CD14-positive monocyte (primary cell): ENCODE measurements around the gene TREM2. TPM values are rescaled to one million over a fixed set of nuclear protein-coding genes. Genes with fewer than 3 reads are reported as not detected.
A peak's percentile ranks its signal among the peaks of the same experiment; 100 is the strongest.

Experiments
- DNase-seq, 3 donors: peaks; one replicate each; pipeline ENCODE4 v3.0.0-alpha.2; 2011 to 2022
- H2AFZ ChIP-seq: 2 replicates; pipeline ENCODE4 v1.6.0; 2012; ENCODE audit warnings: mild to moderate bottlenecking, low read depth, low read length, inconsistent platforms; ENCODE audit not compliant: insufficient read depth, poor library complexity, severe bottlenecking
- H3K27ac ChIP-seq, 2 donors: 1 replicate in 1 of 2; 2 replicates in 1 of 2; pipeline ENCODE4 v1.5.1; 2012 to 2013; ENCODE audit warnings: low read length in 2 of 2, control low read depth in 1 of 2, inconsistent platforms in 1 of 2, low read depth in 1 of 2, mild to moderate bottlenecking in 1 of 2
- H3K27me3 ChIP-seq, 2 donors: one replicate each; pipeline versions ENCODE4 v1.6.0 to v1.6.1; 2011 to 2013; ENCODE audit warnings: low read length in 2 of 2; ENCODE audit not compliant: control insufficient read depth in 2 of 2, insufficient read depth in 2 of 2
- H3K36me3 ChIP-seq, 2 donors: replicated peaks in 1 of 2; 1 replicate in 1 of 2; 2 replicates in 1 of 2; pipeline versions ENCODE4 v1.5.1 to v1.6.1; 2012 to 2013; ENCODE audit warnings: low read length in 2 of 2, control low read depth in 1 of 2, inconsistent platforms in 1 of 2, mild to moderate bottlenecking in 1 of 2; ENCODE audit not compliant: insufficient read depth in 2 of 2, control insufficient read depth in 1 of 2
- H3K4me1 ChIP-seq, 2 donors: 1 replicate in 1 of 2; 2 replicates in 1 of 2; pipeline versions ENCODE4 v1.5.1 to v1.6.1; 2012 to 2013; ENCODE audit warnings: low read length in 2 of 2, control low read depth in 1 of 2, inconsistent platforms in 1 of 2, mild to moderate bottlenecking in 1 of 2, moderate library complexity in 1 of 2; ENCODE audit not compliant: insufficient read depth in 2 of 2, control insufficient read depth in 1 of 2
- H3K4me2 ChIP-seq: replicated peaks from 2 replicates; pipeline ENCODE3; 2012; ENCODE audit warnings: low read length, moderate library complexity, mild to moderate bottlenecking; ENCODE audit not compliant: poor library complexity, severe bottlenecking; ENCODE audit errors: extremely low read depth
- H3K4me3 ChIP-seq, 3 experiments: fragments of 200-600 bp in 1 of 3; sonication (generic) in 1 of 3; replicated peaks in 1 of 3; 1 replicate in 2 of 3; 2 replicates in 1 of 3; pipeline ENCODE4 v1.5.1; 2011 to 2013; ENCODE audit warnings: low read length in 3 of 3, mild to moderate bottlenecking in 3 of 3, control low read depth in 2 of 3, low read depth in 2 of 3, inconsistent platforms in 1 of 3, moderate library complexity in 1 of 3
- H3K79me2 ChIP-seq: 2 replicates; pipeline ENCODE4 v1.6.0; 2012; ENCODE audit warnings: mild to moderate bottlenecking, control low read depth, inconsistent platforms, low read length, moderate library complexity; ENCODE audit not compliant: insufficient read depth
- H3K9ac ChIP-seq: 2 replicates; pipeline ENCODE4 v1.6.0; 2017; ENCODE audit warnings: low read length, mild to moderate bottlenecking; ENCODE audit not compliant: insufficient read depth, poor library complexity, severe bottlenecking
- H3K9me3 ChIP-seq, 2 donors: replicated peaks in 1 of 2; 1 replicate in 1 of 2; 2 replicates in 1 of 2; pipeline versions ENCODE4 v1.5.1 to v1.6.1; 2012 to 2013; ENCODE audit warnings: low read length in 2 of 2, control low read depth in 1 of 2; ENCODE audit not compliant: control insufficient read depth in 1 of 2, insufficient read depth in 1 of 2
- H4K20me1 ChIP-seq: 2 replicates; pipeline ENCODE4 v1.6.0; 2012; ENCODE audit warnings: mild to moderate bottlenecking, low read length, control low read depth, moderate library complexity; ENCODE audit not compliant: insufficient read depth
- H3K27ac Mint-ChIP-seq, 7 donors: one replicate each; pipeline ENCODE4 v1.8.0; 2020; ENCODE audit warnings: mild to moderate bottlenecking in 7 of 7, mixed read lengths in 7 of 7, moderate library complexity in 6 of 7, inconsistent platforms in 2 of 7
- H3K27me3 Mint-ChIP-seq, 3 donors: one replicate each; pipeline ENCODE4 v1.8.0; 2021 to 2022; ENCODE audit warnings: low read depth in 3 of 3, mild to moderate bottlenecking in 3 of 3, mixed read lengths in 3 of 3, moderate library complexity in 3 of 3, inconsistent platforms in 1 of 3
- H3K36me3 Mint-ChIP-seq, 2 donors: one replicate each; pipeline ENCODE4 v1.8.0; 2020; ENCODE audit warnings: mixed read lengths in 2 of 2, inconsistent platforms in 1 of 2, mild to moderate bottlenecking in 1 of 2
- H3K4me1 Mint-ChIP-seq: one replicate; pipeline ENCODE4 v1.8.0; 2020; ENCODE audit warnings: mild to moderate bottlenecking, mixed read lengths
- H3K4me3 Mint-ChIP-seq, 2 donors: one replicate each; pipeline ENCODE4 v1.8.0; 2020; ENCODE audit warnings: mild to moderate bottlenecking in 2 of 2, mixed read lengths in 2 of 2, moderate library complexity in 1 of 2
- H3K9me3 Mint-ChIP-seq, 7 donors: one replicate each; pipeline ENCODE4 v1.8.0; 2020 to 2022; ENCODE audit warnings: mixed read lengths in 7 of 7, mild to moderate bottlenecking in 6 of 7, moderate library complexity in 6 of 7, inconsistent platforms in 2 of 7
- CTCF ChIP-seq: fragments of 200-600 bp; IDR thresholded peaks from one replicate; pipeline ENCODE4 v1.8.0; 2022; ENCODE audit warnings: antibody characterized with exemption, mild to moderate bottlenecking
- WGBS: methylation state at CpG from one replicate; pipeline ENCODE4 v1.1.5; 2013; ENCODE audit warnings: missing lambda C conversion rate; ENCODE audit not compliant: insufficient coverage; 5-methylcytosine and 5-hydroxymethylcytosine counted together
- intact Hi-C, 2 donors: fragments of 100-400 bp; cut with micrococcal nuclease; formaldehyde crosslinking; loops; one replicate each; pipeline versions ENCODE4 v1.15.0 to v1.15.1; 2023
- polyA plus RNA-seq, 3 donors: library from polyadenylated mRNA; depleted of rRNA in 1 of 3; unstranded in 2 of 3; stranded (reverse) in 1 of 3; fragments of 300-500 nt in 2 of 3; fragments of >200 nt in 1 of 3; fragmentation: Illumina TruSeq in 2 of 3; gene quantifications; 1 replicate in 2 of 3; 2 replicates in 1 of 3; pipeline ENCODE4 v1.2.3, GENCODE V29; 2012 to 2021

TREM2 gene
- polyA plus RNA-seq, 3 donors, result 0.54 to 0.78 (median 0.56) TPM

GRCh38 chr6:41170547-41171160 lies 7.7 kb upstream of the TREM2 start:
- Histone ChIP-seq H4K20me1 (no peaks in the 10 kb centered on the region), H3K9ac (no peak overlapping the region), H3K4me3 (no peak overlapping the region), H3K27me3 (no peaks in the 10 kb centered on the region), H3K9me3 (no peaks in the 10 kb centered on the region), H2AFZ (no peak overlapping the region), H3K79me2 (no peaks in the 10 kb centered on the region), H3K4me1 (no peaks in the 10 kb centered on the region), H3K27ac (no peak overlapping the region), H3K36me3 (no peaks in the 10 kb centered on the region), H3K4me2 (no peak overlapping the region)
- Mint-ChIP-seq H3K27me3 (peaks cover 1 to 12% (median 5%) of the 10 kb centered on the region in 3 donors), H3K9me3 (peaks cover 0 to 2% (median 0%) of the 10 kb centered on the region in 7 donors), H3K4me3 (no peak overlapping the region), H3K27ac (no peak overlapping the region), H3K36me3 (peaks cover 0 to 2% of the 10 kb centered on the region in 2 donors), H3K4me1 (peaks cover 10% of the 10 kb centered on the region)
- intact Hi-C loops, result no loop called here
- TF ChIP-seq CTCF, result no peak
- no peak for DNase-seq
- 100% methylated on average over 3 of the region's 4 CpGs for WGBS

GRCh38 chr6:41167173-41167963 lies 4.5 kb upstream of the TREM2 start:
- Histone ChIP-seq H3K4me1 (peaks cover 10 to 12% of the 10 kb centered on the region in 2 donors), H3K36me3 (no peaks in the 10 kb centered on the region), H3K9ac (no peak overlapping the region), H3K9me3 (no peaks in the 10 kb centered on the region), H2AFZ (no peak overlapping the region), H3K27ac (no peak overlapping the region), H4K20me1 (no peaks in the 10 kb centered on the region), H3K79me2 (no peaks in the 10 kb centered on the region), H3K4me2 (no peak overlapping the region), H3K4me3 (no peak overlapping the region), H3K27me3 (no peaks in the 10 kb centered on the region)
- 76% methylated on average over 3 of the region's 5 CpGs for WGBS
- Mint-ChIP-seq H3K4me3 (no peak overlapping the region), H3K27me3 (peaks cover 3 to 8% (median 5%) of the 10 kb centered on the region in 3 donors), H3K36me3 (peaks cover 0 to 2% of the 10 kb centered on the region in 2 donors), H3K27ac (peak overlapping the region in 2 of 7 donors; percentile 2 to 5), H3K9me3 (peaks cover 0 to 2% (median 0%) of the 10 kb centered on the region in 7 donors), H3K4me1 (peaks cover 21% of the 10 kb centered on the region)
- no peak for TF ChIP-seq CTCF
- intact Hi-C loops, result no loop called here
- no peak for DNase-seq
